ENCODE data around the gene RAB10.

- TF ChIP-seq REST (IDR thresholded peaks at IDR 0.05; ENCODE audit: insufficient read depth in 1 of 2, low read depth in 2 of 2, low read length in 2 of 2) (no peak), POLR2AphosphoS5 (IDR thresholded peaks at IDR 0.05; ENCODE audit: low read depth, low read length) (no peak), TAF1 (IDR thresholded peaks at IDR 0.05; ENCODE audit: borderline replicate concordance, insufficient read depth, low read length) (no peak)
Observed at GRCh38 chr2:26020231-26020640, 13.6 kb upstream of the RAB10 start.

Data from PFSK-1 (cell line).